GM18517 (cell line): ENCODE data around the gene HECTD2.
"Not testable (repeated sequence)": the region's sequence is repeated elsewhere in the genome, so short reads cannot be mapped to it uniquely, and the experiment has no call there.

Source experiments
- ATAC-seq: cut with Tn5 transposase; IDR thresholded peaks from one replicate; pipeline ENCODE4 v1.9.1; 2021; ENCODE audit warnings: mild to moderate bottlenecking, moderate library complexity; ENCODE audit not compliant: unreplicated experiment

HECTD2 gene

GRCh38 chr10:91410638-91411371, 661 bp downstream of the HECTD2 start:
- no peak for ATAC-seq

GRCh38 chr10:91411621-91412020, 1.5 kb downstream of the HECTD2 start:
- ATAC-seq: no peak

GRCh38 chr10:91412354-91413087, 2.4 kb downstream of the HECTD2 start:
- no peak for ATAC-seq

- ATAC-seq: no peak
Observed at GRCh38 chr10:91415816-91416215, 5.7 kb downstream of the HECTD2 start.

GRCh38 chr10:91416339-91416855, 6.3 kb downstream of the HECTD2 start:
- no peak for ATAC-seq

- ATAC-seq: no peak
Observed at GRCh38 chr10:91418416-91418815, 8.3 kb downstream of the HECTD2 start.

GRCh38 chr10:91420868-91421267, 10.7 kb downstream of the HECTD2 start:
- ATAC-seq: no peak

GRCh38 chr10:91422915-91423314, 12.8 kb downstream of the HECTD2 start:
- no peak for ATAC-seq

- no peak for ATAC-seq
Observed at GRCh38 chr10:91424016-91424415, 13.9 kb downstream of the HECTD2 start.

- no peak for ATAC-seq
Observed at GRCh38 chr10:91432175-91432574, 22.0 kb downstream of the HECTD2 start.

- no peak for ATAC-seq
Observed at GRCh38 chr10:91433620-91434019, 23.5 kb downstream of the HECTD2 start.

GRCh38 chr10:91434041-91434440, 23.9 kb downstream of the HECTD2 start:
- no peak for ATAC-seq

- no peak for ATAC-seq
Observed at GRCh38 chr10:91435241-91435640, 25.1 kb downstream of the HECTD2 start.

GRCh38 chr10:91438228-91438627, 28.1 kb downstream of the HECTD2 start:
- ATAC-seq: not testable (repeated sequence)

- ATAC-seq: no peak
Observed at GRCh38 chr10:91444211-91445182, 34.4 kb downstream of the HECTD2 start.

- no peak for ATAC-seq
Observed at GRCh38 chr10:91452063-91452462, 41.9 kb downstream of the HECTD2 start.

- ATAC-seq: no peak
Observed at GRCh38 chr10:91453535-91453934, 43.4 kb downstream of the HECTD2 start.

- not testable (repeated sequence) for ATAC-seq
Observed at GRCh38 chr10:91455135-91455534, 45.0 kb downstream of the HECTD2 start.

GRCh38 chr10:91460681-91461080, 50.5 kb downstream of the HECTD2 start:
- ATAC-seq: no peak

- no peak for ATAC-seq
Observed at GRCh38 chr10:91462423-91462822, 52.3 kb downstream of the HECTD2 start.

GRCh38 chr10:91464500-91464899, 54.4 kb downstream of the HECTD2 start:
- no peak for ATAC-seq
